Pons (tissue), 1 donor: Measurements from ENCODE around the gene CDK14.

Experiments used
- DNase-seq: peaks from one replicate; pipeline ENCODE4 v3.0.0-alpha.2; 2016; ENCODE audit warnings: low spot score

The CDK14 gene

DNA sequence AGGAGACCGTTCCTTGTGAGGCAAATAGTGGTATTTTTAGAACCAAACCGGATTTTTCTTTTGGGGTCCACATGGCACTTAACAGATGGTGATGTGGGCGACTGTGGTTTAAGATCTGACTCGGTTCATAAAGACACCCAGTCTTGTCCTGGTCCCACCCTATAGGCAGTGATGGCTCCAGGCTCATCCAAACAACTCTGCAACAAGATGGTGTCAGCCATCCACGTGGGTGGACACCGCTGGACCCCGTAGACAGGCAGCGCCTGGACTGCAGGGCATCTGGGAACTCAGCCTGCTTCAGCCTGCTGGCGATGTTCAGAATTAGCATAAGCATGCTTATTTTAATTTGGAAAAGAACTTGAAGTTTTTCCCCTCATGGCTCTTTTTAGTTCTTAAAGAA, 409.7 kb downstream of the CDK14 start:
- DNase-seq: no peak

DNA sequence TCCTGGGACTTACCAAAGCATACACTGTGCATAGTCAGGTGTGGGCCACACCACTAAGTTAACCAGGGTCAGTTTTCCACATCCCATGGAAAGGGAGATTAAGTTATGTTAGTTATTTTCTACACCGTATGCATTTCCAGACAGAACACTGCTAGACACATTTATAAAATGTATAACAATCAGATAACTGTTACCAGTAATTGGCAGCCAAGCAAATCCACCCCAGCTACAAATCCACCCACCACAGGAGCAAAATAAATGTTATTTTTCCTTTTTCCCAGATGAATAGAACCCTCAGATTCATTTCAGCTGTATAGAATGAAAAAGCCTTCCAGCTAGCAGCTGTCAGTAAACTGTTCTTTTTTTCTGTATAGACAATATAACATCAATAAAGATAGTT, 411.2 kb downstream of the CDK14 start:
- DNase-seq: no peak

DNA sequence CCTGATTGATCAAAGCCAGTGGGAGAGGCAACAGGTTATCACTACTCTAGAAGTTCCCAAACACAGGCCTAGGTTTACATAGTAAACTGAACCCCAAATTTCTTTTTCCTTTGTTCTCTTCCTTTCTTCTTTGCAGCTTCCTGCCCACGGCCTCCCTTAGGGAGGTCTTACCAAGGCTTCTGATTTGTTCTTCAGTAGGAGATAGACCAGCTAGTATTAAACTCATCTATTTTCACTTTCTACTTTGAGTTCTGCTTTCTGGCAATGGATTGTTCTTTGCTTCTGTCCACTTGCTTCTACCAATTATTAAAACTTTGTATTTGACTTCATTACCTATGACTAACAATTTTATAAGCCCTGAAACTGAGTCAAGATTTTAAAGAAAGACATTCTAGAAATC, 417.0 kb downstream of the CDK14 start:
- DNase-seq: no peak

DNA sequence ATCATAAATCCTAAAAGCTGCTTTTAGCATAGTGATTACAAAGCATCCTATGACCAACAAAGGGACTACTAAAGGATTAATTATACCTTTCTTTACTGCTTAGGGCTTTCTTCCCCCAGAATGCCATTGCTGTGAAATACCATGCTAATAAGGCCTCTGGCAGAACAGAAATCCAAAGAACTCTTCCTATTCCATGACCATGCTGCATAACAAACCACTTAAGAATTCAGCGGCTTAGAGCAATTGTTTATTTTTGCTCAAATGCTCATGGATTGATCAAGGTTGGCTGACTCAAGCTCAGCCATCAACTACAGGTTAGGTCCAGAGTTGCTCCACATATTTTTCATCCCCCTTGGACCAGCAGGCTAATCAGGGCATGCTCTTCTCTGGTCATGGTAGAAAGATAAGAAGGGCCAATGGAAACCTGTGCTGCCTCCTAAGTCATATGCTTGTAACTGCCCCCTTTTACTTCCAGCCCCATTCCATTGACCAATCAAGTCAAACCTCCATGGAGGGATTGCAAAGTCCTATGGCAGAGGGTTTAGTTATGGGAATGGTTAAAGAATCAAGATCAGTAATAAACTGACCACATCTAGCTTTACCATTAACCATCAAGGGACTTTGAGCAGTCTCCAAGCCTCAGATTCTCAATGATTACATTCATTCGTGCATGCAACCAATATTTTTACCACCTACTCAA, 423.7 kb downstream of the CDK14 start:
- no peak for DNase-seq

DNA sequence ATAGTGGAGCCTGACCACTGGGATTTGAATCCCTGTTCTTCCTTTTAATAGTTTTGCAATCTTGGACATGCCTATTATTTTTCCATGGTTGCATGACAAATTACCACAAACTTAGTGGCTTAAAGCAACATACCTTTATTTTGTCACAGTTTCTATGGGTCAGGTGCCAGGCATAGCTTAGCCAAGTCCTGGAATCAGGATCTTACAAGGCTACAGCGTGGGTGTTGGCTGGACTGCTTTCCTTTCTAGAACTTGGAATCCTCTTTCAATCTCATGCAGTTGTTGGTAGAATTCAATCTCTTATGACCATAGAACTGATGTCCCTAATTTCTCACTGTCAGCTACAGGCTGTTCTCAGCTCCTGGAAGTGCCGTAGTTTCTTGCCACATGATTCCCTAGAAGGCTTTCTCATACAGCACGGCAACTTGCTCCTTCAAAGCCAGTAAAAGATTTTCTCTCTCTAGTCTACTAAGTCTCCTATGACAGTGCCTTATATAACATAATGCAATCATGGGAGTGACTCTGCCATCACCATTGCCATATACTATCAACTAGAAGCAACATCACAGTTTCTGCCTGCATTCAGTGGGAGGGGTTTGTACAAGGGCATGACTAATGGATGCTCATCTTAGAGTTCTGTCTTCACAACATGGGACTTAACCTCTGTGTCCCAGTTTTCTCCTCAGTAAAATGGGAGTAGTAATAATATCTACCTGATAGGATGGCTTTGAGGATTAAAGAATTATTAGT, 424.7 kb downstream of the CDK14 start:
- DNase-seq: no peak

DNA sequence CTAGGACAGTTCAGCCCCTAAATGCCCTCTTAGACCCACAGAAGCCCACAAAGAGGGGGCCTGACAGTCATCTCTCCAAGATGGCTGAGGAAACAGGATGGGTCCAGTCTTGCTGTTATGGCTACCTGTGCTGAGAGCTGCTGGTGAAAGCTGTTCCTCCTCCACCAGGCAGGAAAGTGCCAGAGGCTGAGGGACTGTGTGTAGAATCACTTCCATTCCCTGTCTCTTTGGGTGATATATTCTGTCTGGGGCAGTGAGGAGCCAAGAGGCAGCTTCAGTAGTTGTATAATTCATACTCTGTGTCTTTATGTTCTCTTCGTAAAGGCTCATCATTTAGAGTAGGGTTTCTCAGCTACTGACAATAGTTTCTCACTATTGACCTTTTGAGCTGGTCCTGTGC, 425.8 kb downstream of the CDK14 start:
- no peak for DNase-seq

DNA sequence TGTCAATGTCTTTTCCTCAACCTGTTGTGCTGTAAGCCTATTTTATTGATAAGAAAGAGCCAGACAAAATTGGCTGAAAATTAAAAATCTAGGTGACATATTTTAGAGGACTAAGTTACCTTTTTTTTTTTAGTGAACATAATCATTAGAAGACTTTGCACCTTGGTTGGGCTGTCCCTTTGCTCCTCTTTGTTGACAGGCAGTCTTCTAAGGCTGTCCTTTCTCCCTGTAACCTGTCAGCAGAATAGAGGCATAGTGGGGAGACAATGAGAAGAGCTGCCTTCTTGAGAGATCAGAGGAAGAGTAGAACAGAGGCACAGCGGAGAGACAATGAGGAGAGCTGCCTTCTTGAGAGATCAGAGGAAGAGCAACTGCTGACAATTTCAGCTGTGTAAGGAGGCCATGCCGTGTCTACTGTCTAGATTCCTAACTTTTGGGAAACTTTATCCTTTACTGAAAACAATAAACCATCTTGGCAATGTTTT, 429.8 kb downstream of the CDK14 start:
- DNase-seq: no peak

DNA sequence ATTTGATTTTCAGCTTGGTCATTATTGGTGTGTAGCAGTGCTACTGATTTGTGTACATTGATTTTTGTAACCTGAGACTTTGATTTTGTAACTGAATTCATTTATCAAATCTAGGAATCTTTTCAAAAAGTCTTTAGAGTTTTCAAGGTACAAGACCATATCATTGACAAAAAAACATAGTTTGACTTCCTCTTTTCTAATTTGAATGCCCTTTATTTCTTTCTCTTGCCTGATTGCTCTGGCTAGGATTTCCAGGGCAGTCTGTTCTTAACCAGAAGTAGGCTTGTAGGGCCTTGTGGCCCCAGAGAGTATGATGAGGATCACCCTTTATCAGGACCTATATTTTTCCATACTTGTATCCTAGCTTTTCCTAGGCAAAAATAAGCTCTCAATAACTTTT, 433.6 kb downstream of the CDK14 start:
- no peak for DNase-seq

DNA sequence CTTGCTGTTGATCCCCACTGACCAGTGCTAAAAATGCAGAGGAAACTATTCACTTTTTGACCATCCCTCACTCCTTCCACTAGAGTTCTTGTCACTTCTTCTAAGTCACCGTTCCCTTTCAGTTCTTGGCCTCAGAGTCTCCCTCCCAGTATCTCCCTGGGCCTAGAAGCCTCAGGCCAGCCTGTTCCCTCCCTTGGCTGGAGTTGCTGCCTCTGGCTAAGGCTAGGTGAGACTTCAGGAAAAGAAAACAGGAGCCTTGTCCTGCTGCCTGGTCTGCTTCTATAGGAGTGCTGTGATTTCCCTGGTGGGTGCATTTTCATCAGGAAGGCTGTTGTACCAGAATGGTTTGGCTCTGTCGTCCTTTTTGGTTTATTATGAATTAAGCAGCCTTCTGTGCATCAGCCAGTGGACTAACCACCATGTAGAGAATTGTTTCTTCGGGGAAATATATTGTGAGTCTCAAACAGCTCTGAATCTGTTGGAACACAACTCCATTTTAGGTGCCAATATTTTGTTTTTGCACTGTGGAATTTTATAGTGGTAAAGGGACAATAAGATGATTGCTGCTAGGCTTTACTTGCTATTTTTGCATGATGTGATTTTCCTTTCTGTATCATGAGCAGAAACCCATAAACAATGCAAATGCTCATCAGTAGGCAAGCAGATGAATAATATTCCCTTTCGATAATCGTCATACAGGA, 434.7 kb downstream of the CDK14 start:
- no peak for DNase-seq

DNA sequence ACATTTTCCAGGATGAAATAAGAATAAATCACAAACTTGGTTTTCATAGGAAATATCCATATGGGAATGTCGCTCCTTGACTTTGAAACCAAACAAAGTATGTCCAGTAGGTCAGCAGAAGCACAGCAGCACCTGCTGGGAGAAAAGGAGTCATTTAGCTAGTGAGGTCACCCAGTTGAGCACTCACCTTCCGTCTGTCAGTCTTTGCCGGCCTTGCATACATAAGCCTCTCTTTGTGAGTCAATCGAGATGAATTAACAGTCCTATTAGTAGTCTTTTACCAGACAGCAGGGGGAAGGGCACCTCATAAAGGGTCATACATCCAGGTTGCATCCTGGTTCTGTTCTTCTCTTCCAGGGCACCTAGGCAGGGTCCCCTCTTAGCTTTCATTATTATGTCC, 435.6 kb downstream of the CDK14 start:
- no peak for DNase-seq

DNA sequence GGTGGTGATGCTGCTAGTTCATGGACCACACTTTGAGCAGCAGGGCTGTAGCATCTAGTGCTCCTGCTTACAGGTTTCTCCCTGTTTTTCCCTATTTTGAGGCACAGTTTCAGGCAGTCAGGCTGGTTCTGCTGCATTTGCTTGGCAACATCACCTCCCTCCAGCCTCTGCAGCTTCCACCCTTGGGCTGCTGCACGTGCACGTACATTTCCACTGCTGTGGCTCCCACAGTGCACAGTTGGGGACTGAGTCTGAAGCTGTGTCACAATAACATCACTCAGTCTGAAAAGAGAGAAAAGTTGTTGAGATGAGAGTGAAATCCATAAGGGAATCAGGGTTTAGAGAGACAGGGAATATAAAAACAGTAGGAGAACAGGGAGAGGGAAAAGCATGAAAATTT, 437.5 kb downstream of the CDK14 start:
- DNase-seq: no peak

DNA sequence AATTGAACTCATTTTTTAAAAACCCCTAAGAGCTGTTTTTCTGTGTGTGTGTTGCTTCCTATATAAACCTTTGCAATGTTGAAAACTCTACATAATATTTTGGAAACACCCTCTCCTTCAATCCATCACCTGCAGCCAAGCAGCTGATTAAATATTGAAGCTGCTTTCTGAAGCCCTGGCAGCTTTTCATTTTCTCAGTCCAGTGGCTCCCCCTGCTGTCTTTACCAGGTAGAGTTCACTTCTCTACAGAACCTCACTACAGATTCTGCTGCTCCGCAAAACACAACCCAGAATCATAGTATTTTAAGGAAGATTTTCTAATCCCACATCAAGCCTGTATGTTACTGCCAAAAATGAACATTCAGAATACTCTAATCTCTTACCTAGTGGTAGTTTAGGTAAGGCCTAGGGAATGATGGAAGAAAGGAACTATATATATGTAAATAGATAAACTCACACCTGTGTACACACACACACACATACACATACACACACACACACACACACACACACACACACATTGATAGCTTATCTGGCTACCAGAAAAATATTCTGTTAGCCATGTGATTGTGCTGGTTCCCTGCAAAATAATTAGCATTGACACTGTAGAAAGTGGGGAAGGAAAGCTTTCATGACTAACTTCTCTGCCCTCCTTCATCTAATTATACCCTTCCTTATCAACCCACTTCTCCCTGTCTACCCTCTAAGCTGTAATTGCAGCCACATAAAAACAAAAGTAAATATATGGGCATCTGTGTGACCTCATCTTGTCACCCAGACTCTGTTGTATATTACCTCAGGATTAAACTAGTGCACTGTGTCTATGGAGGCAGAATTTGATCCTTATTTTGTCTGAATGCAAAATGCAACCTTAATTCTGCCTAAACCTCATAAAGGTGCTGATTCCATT, 438.6 kb downstream of the CDK14 start:
- peak; percentile 72 for DNase-seq

DNA sequence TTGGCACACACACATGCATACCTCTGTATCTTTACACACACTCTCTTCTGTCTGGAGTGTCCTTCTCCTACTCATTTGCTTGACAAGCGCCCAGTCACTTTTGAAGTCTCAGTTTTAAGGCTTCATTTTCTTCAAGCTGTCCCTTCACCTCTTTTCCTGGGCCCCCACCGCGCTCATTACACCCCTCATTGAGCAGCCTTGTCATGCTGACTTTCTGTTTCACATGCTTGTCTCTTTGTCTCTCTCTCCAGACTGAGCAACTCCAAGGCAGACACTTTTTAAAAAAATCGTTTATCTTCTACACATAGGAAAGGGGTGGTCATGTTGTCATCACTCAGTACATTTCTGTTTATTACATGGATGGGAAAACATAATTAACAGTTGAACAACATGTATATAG, 442.9 kb downstream of the CDK14 start:
- no peak for DNase-seq

DNA sequence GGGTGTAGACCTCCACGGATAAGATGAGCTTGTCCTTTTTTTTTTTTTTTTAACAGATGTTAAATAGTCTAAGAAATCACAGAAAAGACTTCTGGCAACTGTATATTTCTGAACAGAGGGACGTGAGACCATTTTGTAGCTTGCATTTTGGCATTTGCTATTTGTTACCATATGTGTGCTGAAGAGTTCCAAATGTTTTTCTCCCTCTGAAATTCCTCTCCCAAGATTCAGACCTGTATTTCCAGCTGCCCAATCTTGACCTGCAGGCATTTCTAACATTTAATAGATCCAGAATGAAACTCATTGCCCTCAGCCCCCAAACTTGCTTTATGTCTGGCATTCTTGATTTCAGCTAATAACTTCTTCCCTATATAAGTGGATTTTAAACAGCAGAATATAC, 445.0 kb downstream of the CDK14 start:
- no peak for DNase-seq

DNA sequence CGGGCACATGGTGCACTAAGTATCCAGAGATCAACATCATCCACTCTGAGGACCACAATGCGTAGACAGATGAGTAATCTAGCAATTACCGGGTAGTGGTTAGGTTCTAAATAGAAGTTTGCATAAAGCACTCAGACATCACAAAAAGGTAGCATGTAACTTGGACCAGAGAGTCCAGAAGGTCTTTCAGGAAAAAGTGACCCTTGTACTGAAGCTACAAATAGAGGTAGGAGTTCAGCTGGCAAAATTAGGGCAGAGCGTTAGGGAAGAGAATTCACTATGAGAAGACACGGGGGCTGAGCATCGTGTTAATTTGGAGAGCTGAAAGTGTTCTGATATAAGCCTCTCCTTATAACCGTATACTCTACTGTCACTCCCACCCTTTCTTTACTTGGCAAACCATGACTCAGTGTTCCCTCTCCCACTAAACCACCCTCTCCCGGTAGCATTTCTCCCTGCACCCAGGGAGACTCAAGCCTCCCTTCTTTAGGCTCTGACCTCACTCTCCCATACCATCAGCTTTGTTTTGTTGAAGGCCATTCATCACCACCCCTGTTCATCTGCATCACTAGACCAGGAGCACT, 445.9 kb downstream of the CDK14 start:
- no peak for DNase-seq

DNA sequence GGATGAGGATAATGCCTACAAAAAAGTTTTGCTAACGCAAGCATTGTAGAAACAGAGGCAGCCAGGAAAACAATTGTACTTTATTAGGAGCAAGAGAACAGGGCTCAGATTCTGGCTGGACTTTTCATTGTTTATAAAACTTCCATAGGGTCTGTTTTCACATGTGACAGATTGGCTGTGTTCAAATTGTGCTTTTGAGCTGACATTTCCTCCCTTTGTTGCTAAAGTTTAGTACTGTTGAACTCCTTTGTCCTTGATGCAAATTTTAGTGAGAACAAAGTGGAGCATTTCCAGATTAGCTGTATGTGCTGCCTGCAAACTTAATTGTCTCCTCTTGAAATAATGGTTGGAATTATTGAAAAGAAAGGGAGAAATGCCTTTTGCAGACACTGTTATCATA, 447.1 kb downstream of the CDK14 start:
- peak; percentile 64 for DNase-seq

DNA sequence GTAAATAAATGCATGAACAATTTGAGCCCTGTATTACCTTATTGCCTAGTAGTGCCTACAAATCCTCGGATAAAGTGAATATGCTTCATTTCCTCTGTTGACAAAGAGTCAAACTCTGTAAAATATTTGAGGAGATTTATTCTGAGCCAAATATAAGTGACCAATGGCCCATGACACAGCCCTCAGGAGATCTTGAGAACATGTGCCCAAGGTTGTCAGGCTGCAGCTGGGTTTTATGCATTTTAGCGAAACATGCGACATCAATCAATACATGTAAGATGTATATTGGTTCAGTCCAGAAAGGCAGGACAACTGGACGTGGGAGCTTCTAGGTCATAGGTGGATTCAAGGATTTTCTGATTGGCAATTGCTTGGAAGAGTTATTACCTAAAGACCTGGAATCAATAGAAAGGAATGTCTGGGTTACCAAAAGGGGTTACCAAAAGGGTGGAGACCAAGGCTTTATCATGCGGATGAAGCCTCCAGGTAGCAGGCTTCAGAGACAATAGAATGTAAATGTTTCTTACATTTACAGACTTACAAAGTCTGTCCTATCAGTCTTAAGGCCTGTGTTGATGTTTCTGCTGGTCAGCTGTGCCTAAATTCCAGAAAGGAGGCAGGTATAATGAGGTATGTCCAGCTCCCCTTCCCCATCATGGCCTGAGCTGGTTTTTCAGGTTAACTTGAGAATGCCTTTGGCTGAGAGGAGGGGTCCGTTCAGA, 448.0 kb downstream of the CDK14 start:
- DNase-seq: no peak

DNA sequence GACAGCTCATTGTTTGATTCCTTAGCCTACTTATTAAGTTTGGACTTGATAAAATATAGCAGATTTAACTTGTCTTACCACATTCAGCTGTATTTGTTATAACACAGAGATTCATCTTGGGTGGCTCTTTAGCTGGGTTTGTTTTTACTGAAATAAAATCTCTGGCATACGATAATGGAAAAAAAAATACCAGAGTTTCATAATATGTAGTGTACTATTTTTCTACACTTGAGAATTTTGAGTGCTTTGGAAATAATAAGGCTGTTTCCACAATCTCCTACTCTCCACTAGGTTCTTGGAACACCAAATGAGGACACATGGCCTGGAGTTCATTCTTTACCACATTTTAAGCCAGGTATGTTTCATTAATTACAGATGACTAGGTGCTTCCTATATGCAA, 449.5 kb downstream of the CDK14 start:
- DNase-seq: no peak

DNA sequence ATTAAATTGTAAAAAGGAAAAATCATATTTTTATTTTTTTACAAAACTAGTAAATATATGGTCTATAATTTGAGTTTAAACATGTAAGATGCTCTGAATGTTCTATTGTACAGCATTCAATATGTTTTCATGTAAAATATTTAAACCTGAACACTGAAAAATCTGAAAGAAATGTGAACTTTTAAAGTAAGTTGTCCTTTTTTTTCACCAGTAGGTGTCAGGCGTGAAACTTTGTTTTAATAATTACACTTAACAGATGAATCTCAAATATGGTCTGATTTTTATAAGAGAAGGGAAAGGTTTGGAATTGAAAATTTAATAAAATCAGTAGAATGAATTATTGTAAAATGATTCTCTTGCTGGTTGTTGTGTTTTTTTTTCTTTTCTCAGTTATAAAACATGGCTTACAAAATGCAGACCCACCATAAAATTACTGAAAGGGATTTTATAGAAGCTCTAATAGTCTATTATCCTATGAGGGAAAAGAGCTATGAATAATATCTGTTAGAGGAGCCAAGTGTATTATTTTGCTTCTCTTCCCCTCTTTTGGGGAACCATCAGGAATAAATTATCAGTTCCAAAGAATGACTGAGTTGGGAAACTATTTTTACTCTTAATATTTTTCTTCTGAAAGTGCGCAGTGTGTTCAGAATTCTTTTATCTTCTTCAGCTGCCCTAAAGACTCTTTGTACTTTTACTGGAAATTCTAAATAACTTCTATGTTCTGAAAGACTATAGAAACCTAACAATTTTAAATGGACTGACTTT, 450.4 kb downstream of the CDK14 start:
- no peak for DNase-seq

DNA sequence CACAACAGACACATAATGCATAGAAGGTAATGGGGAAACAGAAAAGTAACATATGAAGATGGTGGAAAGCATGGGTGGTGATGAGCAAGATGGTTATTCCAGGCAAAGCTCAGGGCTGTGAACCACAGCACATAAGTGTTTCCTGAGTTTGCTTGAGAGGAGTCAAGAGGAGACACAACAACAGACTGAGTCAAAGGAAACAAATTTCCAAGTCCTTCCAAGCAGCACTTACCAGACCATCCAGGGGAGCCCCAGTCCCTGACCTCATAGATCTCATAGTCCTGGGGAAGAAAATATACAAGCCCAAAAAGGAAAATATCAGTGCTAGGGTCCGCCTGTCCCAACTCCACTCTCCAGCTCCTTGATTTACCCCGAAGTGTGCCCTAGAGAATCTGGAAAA, 451.5 kb downstream of the CDK14 start:
- DNase-seq: no peak
